Suprapubic skin (tissue), 3 donors: ENCODE results near the gene WDR27.

ENCODE experiments used
- EP300 ChIP-seq: sonication (generic); formaldehyde crosslinking; IDR thresholded peaks from one replicate; pipeline ENCODE4 v1.6.1; 2017; ENCODE audit warnings: antibody characterized with exemption
- TF ChIP-seq, protein P1 (sequence below), 2 donors: fragments of 200-600 bp in 1 of 2; fragments of 450-650 bp in 1 of 2; sonication (generic) in 1 of 2; IDR thresholded peaks; one replicate each; pipeline ENCODE4 v1.5.1; 2016 to 2019; ENCODE audit warnings: antibody characterized with exemption in 2 of 2, mild to moderate bottlenecking in 1 of 2, moderate library complexity in 1 of 2

- TF ChIP-seq EP300, result no peak
- TF ChIP-seq, protein P1, sequence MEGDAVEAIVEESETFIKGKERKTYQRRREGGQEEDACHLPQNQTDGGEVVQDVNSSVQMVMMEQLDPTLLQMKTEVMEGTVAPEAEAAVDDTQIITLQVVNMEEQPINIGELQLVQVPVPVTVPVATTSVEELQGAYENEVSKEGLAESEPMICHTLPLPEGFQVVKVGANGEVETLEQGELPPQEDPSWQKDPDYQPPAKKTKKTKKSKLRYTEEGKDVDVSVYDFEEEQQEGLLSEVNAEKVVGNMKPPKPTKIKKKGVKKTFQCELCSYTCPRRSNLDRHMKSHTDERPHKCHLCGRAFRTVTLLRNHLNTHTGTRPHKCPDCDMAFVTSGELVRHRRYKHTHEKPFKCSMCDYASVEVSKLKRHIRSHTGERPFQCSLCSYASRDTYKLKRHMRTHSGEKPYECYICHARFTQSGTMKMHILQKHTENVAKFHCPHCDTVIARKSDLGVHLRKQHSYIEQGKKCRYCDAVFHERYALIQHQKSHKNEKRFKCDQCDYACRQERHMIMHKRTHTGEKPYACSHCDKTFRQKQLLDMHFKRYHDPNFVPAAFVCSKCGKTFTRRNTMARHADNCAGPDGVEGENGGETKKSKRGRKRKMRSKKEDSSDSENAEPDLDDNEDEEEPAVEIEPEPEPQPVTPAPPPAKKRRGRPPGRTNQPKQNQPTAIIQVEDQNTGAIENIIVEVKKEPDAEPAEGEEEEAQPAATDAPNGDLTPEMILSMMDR (IDR thresholded peaks at IDR 0.05), result no peak
These were observed 81.4 kb downstream of the WDR27 start for GRCh38 chr6:169620171-169621130.
